Activated CD8-positive, alpha-beta memory T cell treated with anti-CD3 and anti-CD28 coated beads, Interleukin-2, amount 50 U/mL, for 1 hour (primary cell): ENCODE measurements around the gene INPP5B.
"Not testable (repeated sequence)": the region's sequence is repeated elsewhere in the genome, so short reads cannot be mapped to it uniquely, and the experiment has no call there.

Source experiments
- DNase-seq: peaks from one replicate; pipeline ENCODE4 v3.0.0-alpha.2; 2020; ENCODE audit errors: extremely low read depth

INPP5B gene

GRCh38 chr1:37914719-37915475 lies 32.0 kb downstream of the INPP5B start:
- DNase-seq, result no peak

- DNase-seq, result not testable (repeated sequence)
These were observed 35.4 kb downstream of the INPP5B start for GRCh38 chr1:37911478-37911877.

- not testable (repeated sequence) for DNase-seq
These were observed 36.0 kb downstream of the INPP5B start for GRCh38 chr1:37910886-37911285.

GRCh38 chr1:37908531-37908930 lies 38.3 kb downstream of the INPP5B start:
- not testable (repeated sequence) for DNase-seq

GRCh38 chr1:37907416-37908125 lies 39.3 kb downstream of the INPP5B start:
- not testable (repeated sequence) for DNase-seq

GRCh38 chr1:37906591-37906990 lies 40.3 kb downstream of the INPP5B start:
- not testable (repeated sequence) for DNase-seq

- DNase-seq, result no peak
These were observed 41.1 kb downstream of the INPP5B start for GRCh38 chr1:37905727-37906126.

- not testable (repeated sequence) for DNase-seq
These were observed 42.9 kb downstream of the INPP5B start for GRCh38 chr1:37903921-37904320.

- DNase-seq, result no peak
These were observed 43.9 kb downstream of the INPP5B start for GRCh38 chr1:37902983-37903382.

GRCh38 chr1:37901893-37902225 lies 45.0 kb downstream of the INPP5B start:
- no peak for DNase-seq

- DNase-seq, result no peak
These were observed 45.5 kb downstream of the INPP5B start for GRCh38 chr1:37901191-37901892.

- DNase-seq, result not testable (repeated sequence)
These were observed 49.3 kb downstream of the INPP5B start for GRCh38 chr1:37897563-37897962.

- no peak for DNase-seq
These were observed 53.2 kb downstream of the INPP5B start for GRCh38 chr1:37893673-37894072.

- no peak for DNase-seq
These were observed 54.5 kb downstream of the INPP5B start for GRCh38 chr1:37892151-37893047.

- DNase-seq, result no peak
These were observed 56.4 kb downstream of the INPP5B start for GRCh38 chr1:37890378-37891014.

GRCh38 chr1:37888022-37888700 lies 58.7 kb downstream of the INPP5B start:
- DNase-seq, result no peak

- no peak for DNase-seq
These were observed 62.7 kb downstream of the INPP5B start for GRCh38 chr1:37884145-37884544.

GRCh38 chr1:37883671-37884070 lies 63.2 kb downstream of the INPP5B start:
- DNase-seq, result no peak

GRCh38 chr1:37879865-37880264 lies 67.0 kb downstream of the INPP5B start:
- no peak for DNase-seq

- DNase-seq, result no peak
These were observed 68.8 kb downstream of the INPP5B start for GRCh38 chr1:37878071-37878470.

- DNase-seq, result no peak
These were observed 71.0 kb downstream of the INPP5B start for GRCh38 chr1:37875833-37876232.
